Putamen (tissue), 1 donor: ENCODE measurements around the gene RFX8.
A peak's percentile ranks its signal among the peaks of the same experiment; 100 is the strongest.
"Not testable (repeated sequence)": the region's sequence is repeated elsewhere in the genome, so short reads cannot be mapped to it uniquely, and the experiment has no call there.

Experiments
- DNase-seq: peaks from one replicate; pipeline ENCODE4 v3.0.0-alpha.2; 2016; ENCODE audit warnings: low spot score

RFX8 gene

GRCh38 chr2:101375653-101376052 lies 99.3 kb downstream of the RFX8 start:
- DNase-seq, result no peak

GRCh38 chr2:101374821-101375561 lies 99.9 kb downstream of the RFX8 start:
- DNase-seq, result no peak

DNA sequence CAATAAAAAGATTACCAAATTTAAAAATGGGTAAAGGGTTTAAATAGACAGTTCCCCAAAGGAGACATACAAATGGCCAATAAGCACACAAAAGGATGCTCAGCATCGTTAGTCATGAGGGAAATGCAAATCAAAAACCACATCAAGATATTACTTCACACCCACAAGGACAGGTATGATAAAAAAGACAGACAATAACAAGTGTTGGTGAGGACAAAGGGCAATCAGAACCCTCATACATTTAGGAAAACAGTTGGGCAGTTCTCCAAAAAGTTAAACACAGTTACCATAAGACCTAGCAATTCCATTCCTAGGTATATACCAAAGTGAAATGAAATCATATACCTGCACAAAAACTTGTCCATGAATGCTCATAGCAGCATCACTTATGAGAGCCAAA lies 102.1 kb downstream of the RFX8 start:
- DNase-seq, result no peak

DNA sequence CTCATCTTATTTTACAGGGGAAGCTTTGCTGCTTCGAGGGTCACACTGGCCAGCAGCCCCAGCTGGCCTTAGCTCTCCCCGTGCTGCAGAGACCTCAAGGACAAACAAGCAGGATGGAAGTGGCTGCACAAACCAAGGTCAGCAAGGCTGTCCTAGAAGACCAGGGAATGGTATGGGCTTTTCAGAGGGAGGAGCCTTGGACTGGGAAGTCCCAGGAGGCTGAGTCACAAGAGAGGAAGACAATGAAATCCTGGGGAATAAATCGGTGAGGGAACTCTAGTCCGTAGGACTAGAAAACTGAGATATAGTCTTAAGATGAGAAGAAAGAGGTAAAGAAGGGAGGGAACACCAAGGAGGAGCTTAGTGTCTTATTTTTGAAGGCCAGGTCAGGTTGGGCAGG lies 103.3 kb downstream of the RFX8 start:
- no peak for DNase-seq

DNA sequence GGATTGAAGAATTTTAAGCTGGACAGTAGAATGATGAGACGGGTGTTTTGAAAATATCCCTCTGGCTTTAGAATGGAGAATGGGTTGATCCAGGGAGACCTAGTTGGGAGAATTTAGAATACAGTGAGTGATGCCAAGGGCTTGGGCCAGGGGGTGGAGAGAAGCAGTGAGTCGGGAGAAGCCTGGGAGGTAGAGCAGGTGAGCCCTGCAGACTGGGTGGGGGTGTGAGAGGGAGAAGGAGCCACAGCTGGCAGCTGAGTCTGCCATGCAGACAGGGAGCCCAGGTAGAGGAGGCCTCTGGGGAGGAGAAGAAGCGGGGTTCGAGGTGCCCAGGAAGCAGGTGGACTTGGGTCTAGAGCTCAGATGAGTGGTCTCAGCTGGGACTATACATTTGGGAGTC lies 105.8 kb downstream of the RFX8 start:
- DNase-seq, result no peak

DNA sequence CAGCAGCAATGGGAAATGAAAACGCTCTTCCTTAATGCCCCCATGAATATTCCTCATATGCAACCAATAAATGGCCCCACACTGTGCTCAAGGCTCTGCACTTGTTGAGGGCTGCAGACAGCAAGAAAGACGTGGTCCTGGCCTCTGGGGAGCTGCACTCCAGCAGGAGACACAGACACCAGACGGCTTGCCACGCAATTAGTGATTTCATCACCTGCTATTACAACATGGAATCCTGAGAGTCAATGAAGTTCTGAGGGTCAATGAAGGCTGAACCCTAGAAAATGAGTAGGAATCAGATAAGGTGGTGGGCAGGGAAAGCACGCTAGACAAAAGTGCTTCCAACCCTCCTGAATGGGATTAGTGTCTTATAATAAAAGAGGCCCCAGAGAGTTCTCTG lies 106.5 kb downstream of the RFX8 start:
- DNase-seq, result no peak

DNA sequence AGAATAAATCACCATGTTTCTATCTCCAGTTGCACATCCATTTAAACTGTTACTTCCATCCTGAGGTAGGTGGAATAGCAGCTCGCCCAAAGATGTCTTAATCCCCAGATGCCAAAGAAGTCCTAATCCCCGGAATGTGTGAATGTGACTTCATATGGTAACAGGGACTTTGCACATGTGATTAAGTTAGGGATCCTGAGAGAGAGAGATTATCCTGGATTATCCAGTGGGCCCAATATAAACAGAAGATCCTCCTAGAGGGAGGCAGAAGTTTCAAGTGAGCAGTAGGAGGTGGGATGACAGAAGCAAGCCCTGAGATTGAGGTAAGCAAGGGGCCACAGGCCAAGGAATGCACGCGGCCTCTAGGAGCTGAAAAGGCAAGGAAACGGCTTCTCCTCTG lies 107.4 kb downstream of the RFX8 start:
- DNase-seq, result no peak

- DNase-seq, result no peak
Observed at GRCh38 chr2:101364878-101365277, 110.0 kb downstream of the RFX8 start.

GRCh38 chr2:101362777-101363176 lies 112.1 kb downstream of the RFX8 start:
- DNase-seq, result no peak

DNA sequence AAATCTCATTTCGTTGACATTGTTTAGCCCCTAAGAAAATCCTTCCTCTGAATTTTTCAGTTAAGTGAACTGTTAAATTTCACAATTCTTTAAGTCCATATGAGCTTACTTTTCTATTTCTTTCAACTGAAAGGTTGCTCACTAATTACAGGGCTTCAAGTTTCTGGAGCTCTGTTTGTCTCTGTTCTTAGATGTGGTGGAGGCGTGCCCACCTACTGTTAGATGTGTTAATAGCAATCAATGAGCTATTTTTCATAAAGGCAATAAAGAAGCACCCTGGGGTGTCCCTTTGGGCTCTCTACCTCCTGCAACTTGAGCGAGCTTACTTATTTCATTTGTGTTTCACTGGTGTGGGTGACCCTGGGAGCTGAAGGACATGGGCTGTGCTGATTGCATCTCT lies 112.6 kb downstream of the RFX8 start:
- DNase-seq, result no peak

DNA sequence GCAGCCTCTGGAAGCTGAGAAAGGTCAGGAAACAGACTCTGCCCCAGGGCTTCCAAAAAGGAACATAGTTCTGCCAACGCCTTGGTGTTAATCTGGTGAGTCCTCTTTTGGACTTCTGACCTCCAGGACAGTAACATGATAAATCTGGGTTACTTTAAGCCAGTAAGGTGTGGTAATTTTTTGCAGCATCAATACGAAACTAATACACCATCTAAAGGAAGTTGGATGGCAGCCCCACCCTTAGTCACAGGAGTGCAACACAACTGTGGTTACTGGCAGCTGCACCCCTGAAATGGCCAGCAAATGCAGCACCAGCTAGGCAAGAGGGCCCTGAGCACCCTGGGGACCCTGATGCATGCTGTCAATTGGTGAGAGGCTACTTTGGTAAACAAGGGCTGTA lies 113.4 kb downstream of the RFX8 start:
- no peak for DNase-seq

DNA sequence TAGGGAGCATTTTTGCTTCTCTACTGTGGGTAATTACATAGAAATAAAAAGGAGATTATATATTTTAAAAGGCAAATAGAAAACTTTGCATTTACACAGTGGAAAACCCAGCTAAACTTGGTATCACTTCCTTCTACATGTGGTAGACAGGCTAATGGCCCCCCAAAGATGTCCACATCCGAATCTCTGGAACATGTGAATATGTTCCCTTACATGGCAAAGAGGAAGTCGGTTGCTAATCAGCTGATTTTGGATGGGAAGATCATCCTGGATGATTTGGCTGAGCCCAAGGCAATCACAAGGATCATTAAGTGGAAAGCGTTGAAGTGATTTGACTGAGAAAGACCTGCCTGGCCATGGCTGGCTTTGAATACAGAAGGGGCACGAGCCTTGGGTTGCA lies 113.8 kb downstream of the RFX8 start:
- DNase-seq, result no peak

DNA sequence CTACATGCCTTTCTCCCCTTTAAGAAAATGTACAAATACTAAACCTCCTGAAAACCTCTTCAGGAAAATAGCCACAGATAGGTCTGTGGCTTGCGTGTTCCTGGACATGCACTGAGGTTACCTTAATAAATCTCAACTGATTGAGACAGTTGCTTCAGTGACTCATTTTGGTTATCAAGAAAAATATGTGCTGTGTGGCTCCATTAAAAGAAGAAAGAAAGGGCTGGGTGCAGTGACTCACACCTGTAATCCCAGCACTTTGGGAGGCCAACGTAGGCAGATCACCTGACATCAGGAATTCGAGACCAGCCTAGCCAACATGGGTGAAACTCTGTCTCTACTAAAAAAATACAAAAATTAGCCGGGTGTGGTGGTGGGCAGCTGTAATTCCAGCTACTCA lies 114.7 kb downstream of the RFX8 start:
- no peak for DNase-seq

DNA sequence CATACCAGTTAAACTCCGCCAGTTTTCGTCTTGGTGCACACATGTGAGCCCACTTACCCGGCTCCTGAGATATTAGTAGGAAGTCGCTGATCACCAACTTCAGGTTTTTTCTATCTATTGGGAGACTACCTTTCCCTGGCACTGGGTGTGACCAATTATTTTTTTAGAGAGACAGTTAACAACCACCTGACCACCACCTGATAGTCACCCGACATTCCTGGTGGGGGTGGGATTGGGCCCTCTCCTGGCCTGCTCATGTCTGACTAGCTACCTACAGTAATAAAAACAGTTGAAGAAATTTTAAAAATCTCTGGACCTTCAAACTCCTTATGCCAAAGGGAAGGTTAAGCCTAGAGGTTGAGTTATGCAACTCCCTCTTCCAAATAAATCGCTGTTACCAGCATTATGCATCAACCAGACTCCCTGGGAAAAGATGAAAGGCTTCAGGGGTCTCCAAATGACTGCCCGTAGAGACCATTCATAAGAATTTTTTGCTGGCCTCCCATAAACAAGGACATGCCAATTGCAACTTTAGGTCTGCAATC lies 115.4 kb downstream of the RFX8 start:
- DNase-seq, result no peak

- no peak for DNase-seq
Observed at GRCh38 chr2:101357376-101357775, 117.5 kb downstream of the RFX8 start.

DNA sequence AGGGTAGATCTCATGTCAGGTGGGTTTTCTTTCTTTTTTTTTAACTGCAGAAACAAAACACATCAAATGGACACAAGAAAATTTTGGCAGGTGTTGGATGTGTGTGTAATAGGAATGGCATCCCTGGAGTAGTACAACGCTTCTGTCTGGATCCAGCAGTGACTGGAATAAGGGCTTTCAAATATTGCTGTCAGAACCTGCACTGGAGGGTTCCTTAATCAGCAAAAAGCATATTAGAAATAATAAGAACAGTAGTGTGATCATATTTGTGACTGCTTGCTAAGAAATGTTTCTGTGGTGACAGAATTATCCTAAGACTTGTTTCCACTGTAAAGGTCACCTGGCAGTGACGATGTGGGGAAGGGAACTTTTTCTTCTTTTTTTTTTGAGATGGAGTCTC lies 118.4 kb downstream of the RFX8 start:
- DNase-seq, result no peak

DNA sequence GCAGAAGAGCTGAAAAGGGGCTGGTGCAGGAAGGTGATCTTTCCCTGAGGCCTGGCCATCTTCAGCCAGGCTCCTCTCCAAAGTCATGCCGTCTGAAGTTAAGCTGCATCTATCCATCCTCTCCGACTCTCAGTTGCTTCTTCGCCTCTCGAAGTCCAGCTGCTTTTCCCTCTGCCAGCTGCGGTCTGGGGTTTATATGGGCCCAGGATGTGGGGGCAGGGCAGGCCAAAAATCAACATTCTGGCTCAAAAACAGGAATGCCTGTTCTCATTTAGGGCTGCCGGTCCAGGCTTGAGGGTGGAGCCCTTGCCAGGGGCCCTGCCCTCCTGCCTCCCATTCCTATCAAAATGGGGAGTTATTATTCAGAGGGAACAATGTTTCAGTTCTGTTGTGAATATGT lies 118.9 kb downstream of the RFX8 start:
- no peak for DNase-seq

DNA sequence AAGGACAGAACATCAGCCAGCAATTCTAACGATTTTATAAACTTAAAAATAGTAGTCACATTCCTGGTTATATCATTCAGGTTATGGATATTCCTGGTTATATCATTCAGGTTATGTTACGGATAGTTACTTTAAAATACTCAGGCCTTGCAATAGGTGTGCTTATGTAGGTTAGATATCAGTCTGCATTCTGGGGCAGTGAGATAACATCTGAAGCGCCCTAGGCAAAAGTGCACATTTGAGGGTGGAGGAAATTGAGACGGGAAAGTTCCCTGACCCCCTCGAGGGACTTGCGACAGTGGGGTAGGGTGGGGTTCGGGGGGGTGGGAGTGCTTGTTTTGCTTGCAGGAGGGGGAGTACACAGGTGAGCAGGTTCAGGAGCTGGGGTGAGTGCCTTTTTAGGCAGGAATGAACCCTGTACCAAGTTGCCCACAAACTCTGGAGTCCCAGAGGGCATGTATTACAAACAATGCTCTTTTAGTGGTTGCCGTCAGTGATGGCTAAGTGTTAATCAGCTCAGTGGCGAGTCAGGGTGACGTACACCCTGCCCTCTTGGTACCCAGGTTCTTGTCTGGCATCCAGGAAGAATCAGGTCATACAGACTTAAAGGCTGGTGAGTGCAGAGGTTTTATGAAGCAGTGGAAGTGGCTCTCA lies 119.4 kb downstream of the RFX8 start:
- no peak for DNase-seq

- DNase-seq, result no peak
Observed at GRCh38 chr2:101354420-101355311, 120.2 kb downstream of the RFX8 start.

DNA sequence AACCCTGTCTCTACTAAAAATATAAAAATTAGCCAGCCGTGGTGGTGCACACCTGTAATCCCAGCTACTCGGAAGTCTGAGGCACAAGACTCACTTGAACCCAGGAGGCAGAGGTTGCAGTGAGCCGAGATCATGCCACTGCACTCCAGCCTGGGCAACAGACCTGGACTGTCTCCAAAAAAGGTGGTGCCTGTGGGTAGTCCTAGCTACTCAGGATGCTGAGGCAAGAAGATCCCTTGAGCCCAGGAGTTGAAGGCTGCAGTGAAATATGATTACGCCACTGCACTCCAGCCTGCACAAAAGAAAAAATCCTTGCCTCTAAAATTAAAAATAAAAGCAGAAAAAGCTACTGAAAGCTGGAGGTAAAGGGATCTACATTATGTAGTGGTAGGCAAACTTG lies 122.3 kb downstream of the RFX8 start:
- not testable (repeated sequence) for DNase-seq

DNA sequence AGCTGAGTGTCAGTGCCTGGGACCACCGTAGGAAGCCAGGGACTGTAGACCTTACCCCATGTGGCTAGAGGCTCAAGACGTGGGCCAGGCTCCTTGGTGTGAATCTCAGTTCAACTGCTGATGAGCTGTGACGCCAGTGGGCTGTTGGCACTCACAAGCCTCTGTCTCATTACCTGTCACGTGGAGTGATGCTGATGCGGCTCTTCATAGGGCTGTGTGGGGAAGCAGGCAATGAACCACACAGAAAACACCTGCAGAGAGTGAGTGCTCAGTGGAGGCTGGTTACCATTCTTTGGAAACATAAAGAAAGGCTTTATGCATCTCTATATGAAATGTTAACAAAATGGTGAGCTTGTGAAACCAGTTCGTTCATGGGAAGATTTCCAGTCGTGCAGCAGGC lies 123.7 kb downstream of the RFX8 start:
- no peak for DNase-seq

DNA sequence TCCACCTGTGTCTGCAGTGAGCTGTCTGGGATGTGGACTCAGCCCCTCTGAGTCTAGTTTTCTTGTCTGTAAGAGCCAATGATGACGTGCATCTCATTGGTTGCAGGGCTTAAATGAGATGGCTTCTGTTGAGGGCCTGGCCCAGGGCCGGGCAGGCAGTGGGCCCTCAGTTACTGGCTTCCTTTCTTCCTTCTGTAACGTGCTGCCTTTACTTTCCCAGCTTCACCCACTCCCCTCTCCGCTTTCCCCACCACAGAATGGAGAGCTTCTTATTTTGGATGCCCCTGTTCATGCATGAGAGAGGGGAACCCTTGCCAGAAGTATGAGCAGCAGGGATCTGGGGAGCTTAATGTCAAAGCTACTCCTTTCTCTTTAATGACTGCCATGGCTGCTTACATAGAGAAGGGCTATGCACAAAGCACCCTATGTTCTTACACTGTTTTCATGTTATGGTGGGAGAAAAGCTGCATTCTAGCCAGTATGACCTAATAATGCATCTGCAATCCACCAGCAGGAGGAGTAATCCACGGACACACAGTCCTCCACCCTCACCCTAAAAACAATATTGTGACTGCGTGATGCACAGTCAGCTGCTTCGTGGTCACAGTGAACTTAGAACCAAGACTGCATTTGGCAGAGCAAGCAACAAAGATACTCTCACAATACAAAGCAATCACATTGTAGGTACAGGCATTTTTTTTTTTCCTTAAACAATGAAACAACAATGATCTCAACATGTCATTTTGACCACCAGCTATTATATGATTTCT lies 124.8 kb downstream of the RFX8 start:
- DNase-seq, result peak; percentile 83
